Fibroblast of mammary gland (primary cell): ENCODE measurements around the gene AUTS2.

Experiments
- DNase-seq: peaks from one replicate; pipeline ENCODE4 v3.0.0-alpha.2; 2010; ENCODE audit warnings: low read depth
- H3K4me3 ChIP-seq: 2 replicates; pipeline ENCODE4 v1.5.1; 2011; ENCODE audit warnings: low read depth, mild to moderate bottlenecking, low read length, moderate library complexity; ENCODE audit not compliant: control insufficient read depth
- TF ChIP-seq, protein P1 (sequence below): conservative IDR thresholded peaks from 2 replicates; pipeline ENCODE4 v1.5.1; 2011; ENCODE audit warnings: low read depth, low read length, inconsistent platforms; ENCODE audit not compliant: control insufficient read depth, insufficient read depth

AUTS2 gene

DNA sequence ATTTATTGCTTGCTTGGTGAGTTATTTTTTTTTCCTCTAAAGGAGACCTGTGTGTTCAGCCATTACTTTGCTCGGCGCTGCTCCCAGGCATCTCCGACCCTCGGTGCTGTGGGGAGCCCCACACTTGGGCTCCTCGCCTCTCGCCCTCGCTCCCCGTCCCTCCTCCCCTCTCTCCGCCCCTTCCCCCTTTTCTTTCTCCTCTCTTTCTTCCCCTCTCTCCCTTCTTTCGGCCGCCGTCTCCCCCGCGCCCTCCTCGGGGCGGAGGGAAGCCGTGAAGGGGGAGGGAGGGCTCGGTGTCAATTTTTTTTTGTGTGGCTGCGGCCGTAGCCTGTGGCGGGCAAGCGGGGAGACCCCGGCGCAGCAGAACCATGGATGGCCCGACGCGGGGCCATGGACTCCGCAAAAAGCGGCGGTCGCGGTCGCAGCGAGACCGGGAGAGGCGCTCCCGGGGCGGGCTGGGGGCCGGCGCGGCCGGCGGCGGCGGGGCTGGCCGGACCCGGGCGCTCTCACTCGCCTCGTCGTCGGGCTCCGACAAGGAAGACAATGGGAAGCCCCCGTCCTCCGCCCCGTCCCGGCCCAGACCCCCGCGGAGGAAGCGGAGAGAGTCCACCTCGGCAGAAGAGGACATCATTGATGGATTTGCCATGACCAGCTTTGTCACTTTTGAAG lies 1.1 kb downstream of the AUTS2 start:
- TF ChIP-seq, protein P1, sequence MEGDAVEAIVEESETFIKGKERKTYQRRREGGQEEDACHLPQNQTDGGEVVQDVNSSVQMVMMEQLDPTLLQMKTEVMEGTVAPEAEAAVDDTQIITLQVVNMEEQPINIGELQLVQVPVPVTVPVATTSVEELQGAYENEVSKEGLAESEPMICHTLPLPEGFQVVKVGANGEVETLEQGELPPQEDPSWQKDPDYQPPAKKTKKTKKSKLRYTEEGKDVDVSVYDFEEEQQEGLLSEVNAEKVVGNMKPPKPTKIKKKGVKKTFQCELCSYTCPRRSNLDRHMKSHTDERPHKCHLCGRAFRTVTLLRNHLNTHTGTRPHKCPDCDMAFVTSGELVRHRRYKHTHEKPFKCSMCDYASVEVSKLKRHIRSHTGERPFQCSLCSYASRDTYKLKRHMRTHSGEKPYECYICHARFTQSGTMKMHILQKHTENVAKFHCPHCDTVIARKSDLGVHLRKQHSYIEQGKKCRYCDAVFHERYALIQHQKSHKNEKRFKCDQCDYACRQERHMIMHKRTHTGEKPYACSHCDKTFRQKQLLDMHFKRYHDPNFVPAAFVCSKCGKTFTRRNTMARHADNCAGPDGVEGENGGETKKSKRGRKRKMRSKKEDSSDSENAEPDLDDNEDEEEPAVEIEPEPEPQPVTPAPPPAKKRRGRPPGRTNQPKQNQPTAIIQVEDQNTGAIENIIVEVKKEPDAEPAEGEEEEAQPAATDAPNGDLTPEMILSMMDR: no peak
- peak overlapping the region; percentile 85 for H3K4me3 ChIP-seq
- DNase-seq: no peak

DNA sequence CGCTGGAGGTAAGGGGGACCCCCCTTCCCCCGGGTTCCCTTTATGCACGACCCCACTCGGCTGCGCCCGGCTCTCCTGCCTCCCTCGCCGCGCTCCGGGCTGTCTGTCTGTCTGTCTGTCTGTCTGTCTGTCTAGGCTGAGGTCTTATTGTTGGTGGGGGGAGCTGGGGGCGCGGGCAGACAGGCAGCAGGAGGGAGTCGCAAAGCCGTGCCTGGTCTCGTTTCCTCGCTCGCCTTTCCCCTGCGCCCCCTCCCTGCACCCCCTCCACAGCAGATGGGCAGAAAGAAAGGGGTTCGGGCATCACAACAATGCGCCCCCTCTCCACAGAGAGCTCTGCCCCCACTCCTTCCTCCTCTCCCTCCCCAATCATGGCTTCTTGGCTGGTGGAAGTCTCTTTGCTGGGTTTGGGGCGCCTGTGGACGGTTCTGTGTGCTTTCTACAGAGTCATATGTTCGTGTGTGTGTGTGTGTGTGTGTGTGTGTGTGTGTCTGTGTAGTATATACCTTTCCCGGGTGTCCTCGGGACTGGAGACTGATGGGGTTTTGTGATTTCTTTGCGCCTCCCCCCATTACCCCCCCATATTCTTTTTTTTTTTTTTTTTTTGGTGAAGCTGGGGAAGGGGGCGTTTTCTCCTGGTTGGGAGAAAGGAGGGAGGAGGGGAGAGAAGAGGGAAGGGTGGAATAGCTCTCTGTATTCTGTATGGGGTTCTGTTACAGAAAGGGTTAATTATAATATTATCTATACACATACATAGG lies 1.9 kb downstream of the AUTS2 start:
- H3K4me3 ChIP-seq: peak overlapping the region; percentile 85
- TF ChIP-seq, protein P1: no peak
- peak; percentile 35 for DNase-seq

DNA sequence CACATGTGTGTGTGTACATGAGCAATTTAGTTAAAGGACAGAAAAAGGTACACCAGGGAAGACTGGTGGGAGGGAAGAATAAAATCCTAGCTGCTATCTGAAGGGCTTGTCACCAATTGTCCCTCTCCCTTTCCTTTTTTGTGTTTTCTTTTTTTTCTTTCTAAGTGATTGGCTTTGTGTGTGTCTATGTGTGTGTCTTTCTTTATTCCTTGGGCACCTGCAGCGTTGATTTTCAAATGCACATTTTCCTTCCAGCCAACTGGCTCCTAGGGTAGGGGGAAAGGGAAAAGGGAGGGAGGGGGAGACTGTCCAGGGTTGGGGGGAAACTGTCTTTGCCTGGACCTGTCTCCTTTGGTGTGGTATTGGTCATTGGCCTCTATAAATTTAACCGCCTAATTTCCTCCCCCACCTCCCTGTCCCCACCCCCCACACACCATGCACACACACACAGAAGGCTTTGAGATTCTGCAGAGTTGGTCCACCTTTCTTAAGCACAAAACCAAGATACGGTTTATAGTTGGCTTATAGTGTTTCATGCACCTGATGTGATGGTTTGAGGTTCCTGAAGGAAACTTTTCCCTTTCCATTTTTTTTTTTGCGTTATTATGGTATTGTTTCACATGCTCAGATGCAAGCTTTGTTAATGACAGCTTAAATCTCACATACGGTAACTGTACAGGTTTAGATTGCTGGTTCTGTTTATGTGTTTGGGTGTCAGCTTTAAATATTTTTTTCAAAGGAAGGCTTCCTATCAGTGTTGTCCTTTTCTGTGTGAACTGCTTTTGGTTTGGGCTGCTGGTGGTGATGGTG lies 2.6 kb downstream of the AUTS2 start:
- peak overlapping the region; percentile 85 for H3K4me3 ChIP-seq
- no peak for DNase-seq
- TF ChIP-seq, protein P1: no peak

GRCh38 chr7:69602522-69602921 lies 4.2 kb downstream of the AUTS2 start:
- no peak overlapping the region for H3K4me3 ChIP-seq
- DNase-seq: no peak
- TF ChIP-seq, protein P1: no peak

DNA sequence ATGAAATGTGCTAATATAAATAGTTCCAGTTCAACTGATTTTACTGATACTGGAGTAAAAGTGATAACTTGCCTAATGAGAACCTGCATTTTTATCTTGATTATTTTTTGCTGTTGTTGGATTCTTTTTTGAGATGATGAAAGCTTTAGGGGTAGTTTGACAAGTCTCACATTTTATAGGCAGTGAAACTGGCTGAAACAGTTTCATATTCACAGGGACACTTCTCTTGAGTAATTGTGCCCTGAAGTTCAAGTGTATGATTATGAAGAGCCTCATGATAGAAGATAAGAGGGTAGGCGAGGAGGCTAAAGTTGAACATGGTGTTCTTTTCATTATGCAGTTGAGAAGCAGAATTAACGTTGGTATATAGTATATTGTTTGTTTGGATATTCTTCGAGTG lies 5.1 kb downstream of the AUTS2 start:
- TF ChIP-seq, protein P1: no peak
- DNase-seq: no peak
- no peak overlapping the region for H3K4me3 ChIP-seq

- TF ChIP-seq, protein P1: no peak
- no peak overlapping the region for H3K4me3 ChIP-seq
- DNase-seq: no peak
Observed at GRCh38 chr7:69603937-69604494, 5.7 kb downstream of the AUTS2 start.
